Hepatocyte (in vitro differentiated cells): ENCODE data around the gene PLK5.

ENCODE experiments used
- EZH2phosphoT487 ChIP-seq: fragments of 200-600 bp; sonication (generic); IDR thresholded peaks from one replicate; pipeline ENCODE4 v1.6.1; 2018; ENCODE audit warnings: antibody characterized with exemption, mild to moderate bottlenecking, low read depth, moderate library complexity; ENCODE audit not compliant: unreplicated experiment, severe bottlenecking
- TF ChIP-seq, protein P1 (sequence below): fragments of 200-600 bp; sonication (generic); IDR thresholded peaks from 2 replicates; pipeline ENCODE4 v1.5.1; 2016; ENCODE audit warnings: antibody characterized with exemption, mild to moderate bottlenecking; ENCODE audit not compliant: poor library complexity

DNA sequence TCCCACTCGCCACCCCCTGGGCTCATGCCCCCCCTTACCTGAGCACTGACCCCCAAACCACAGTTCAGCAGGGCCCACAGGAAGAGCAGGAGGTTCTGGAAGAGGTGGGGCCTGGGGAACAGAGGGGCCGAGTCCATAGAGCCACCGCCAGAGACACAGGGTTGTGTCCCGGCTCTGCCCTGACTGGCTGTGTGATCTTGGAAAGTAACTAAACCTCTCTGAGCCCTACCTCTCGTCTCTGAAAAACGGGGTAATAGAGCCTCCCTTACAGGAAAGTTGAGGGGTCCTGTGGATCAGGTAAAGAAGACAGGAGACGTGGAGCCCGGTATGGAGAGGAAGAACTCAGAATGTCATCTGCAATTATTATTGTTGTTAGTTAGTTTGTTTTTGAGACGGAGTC lies 13.1 kb upstream of the PLK5 start:
- TF ChIP-seq, protein P1, sequence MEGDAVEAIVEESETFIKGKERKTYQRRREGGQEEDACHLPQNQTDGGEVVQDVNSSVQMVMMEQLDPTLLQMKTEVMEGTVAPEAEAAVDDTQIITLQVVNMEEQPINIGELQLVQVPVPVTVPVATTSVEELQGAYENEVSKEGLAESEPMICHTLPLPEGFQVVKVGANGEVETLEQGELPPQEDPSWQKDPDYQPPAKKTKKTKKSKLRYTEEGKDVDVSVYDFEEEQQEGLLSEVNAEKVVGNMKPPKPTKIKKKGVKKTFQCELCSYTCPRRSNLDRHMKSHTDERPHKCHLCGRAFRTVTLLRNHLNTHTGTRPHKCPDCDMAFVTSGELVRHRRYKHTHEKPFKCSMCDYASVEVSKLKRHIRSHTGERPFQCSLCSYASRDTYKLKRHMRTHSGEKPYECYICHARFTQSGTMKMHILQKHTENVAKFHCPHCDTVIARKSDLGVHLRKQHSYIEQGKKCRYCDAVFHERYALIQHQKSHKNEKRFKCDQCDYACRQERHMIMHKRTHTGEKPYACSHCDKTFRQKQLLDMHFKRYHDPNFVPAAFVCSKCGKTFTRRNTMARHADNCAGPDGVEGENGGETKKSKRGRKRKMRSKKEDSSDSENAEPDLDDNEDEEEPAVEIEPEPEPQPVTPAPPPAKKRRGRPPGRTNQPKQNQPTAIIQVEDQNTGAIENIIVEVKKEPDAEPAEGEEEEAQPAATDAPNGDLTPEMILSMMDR = no peak
- no peak for TF ChIP-seq EZH2phosphoT487
